H1 (cell line): ENCODE results near the gene DTNB. TPM values are rescaled to one million over a fixed set of nuclear protein-coding genes. Genes with fewer than 3 reads are reported as not detected.
A peak's percentile ranks its signal among the peaks of the same experiment; 100 is the strongest.

ENCODE experiments used
- CTCF ChIA-PET: fragments of 300-600 bp; sonication (Branson Sonifier 250); formaldehyde crosslinking; loops from one replicate; lab custom pipeline; 2021; ENCODE audit not compliant: partially characterized antibody; lab: Charles Lee
- POLR2A ChIA-PET: fragments of 300-600 bp; sonication (Branson Sonifier 250); formaldehyde crosslinking; loops from one replicate; lab custom pipeline; 2021; ENCODE audit warnings: inconsistent platforms; ENCODE audit not compliant: partially characterized antibody; lab: Charles Lee
- DNase-seq, 2 experiments: peaks; one replicate each; pipeline versions ENCODE4 v3.0.0 to v3.0.0-alpha.2; 2010 to 2022; ENCODE audit warnings: low spot score in 2 of 2, low read depth in 1 of 2, mixed read lengths in 1 of 2
- FAIRE-seq: peaks from 2 replicates; lab custom pipeline; 2011; peaks lifted over from hg19 to GRCh38; lab: Jason Lieb, UNC
- H2AFZ ChIP-seq: 2 replicates; pipeline ENCODE4 v1.8.1; 2012; ENCODE audit warnings: low read length, inconsistent platforms
- H2AK5ac ChIP-seq: 2 replicates; pipeline ENCODE4 v1.6.1; 2013; ENCODE audit warnings: low read depth, low read length
- H2BK120ac ChIP-seq: replicated peaks from 2 replicates; pipeline ENCODE3; 2013; ENCODE audit warnings: low read depth, low read length, inconsistent platforms
- H2BK12ac ChIP-seq: 2 replicates; pipeline ENCODE4 v1.6.1; 2013; ENCODE audit warnings: low read depth, low read length
- H2BK15ac ChIP-seq: 2 replicates; pipeline ENCODE4 v1.6.1; 2013; ENCODE audit warnings: low read length
- H2BK20ac ChIP-seq: 2 replicates; pipeline ENCODE4 v1.6.1; 2013; ENCODE audit warnings: low read length
- H2BK5ac ChIP-seq: 2 replicates; pipeline ENCODE4 v1.6.1; 2013; ENCODE audit warnings: low read depth, low read length
- H3K14ac ChIP-seq: 2 replicates; pipeline ENCODE4 v1.6.1; 2013; ENCODE audit warnings: inconsistent platforms; ENCODE audit not compliant: insufficient read length
- H3K18ac ChIP-seq: 2 replicates; pipeline ENCODE4 v1.6.1; 2013; ENCODE audit warnings: low read length; ENCODE audit errors: extremely low read depth
- H3K23ac ChIP-seq: 2 replicates; pipeline ENCODE4 v1.6.1; 2013; ENCODE audit warnings: inconsistent platforms; ENCODE audit not compliant: insufficient read length
- H3K23me2 ChIP-seq: 2 replicates; pipeline ENCODE4 v1.6.1; 2013; ENCODE audit warnings: low read depth, low read length
- H3K27ac ChIP-seq: 2 replicates; pipeline ENCODE4 v1.6.1; 2011; ENCODE audit warnings: low read depth, low read length, inconsistent platforms
- H3K27me3 ChIP-seq, 4 experiments: replicated peaks in 1 of 4; 1 replicate in 1 of 4; 2 replicates in 3 of 4; pipeline versions ENCODE4 v1.6.1 to v1.8.1; 2011 to 2013; ENCODE audit warnings: low read length in 3 of 4, mild to moderate bottlenecking in 3 of 4, inconsistent platforms in 2 of 4, mixed read lengths in 2 of 4, moderate library complexity in 1 of 4; ENCODE audit not compliant: control insufficient read depth in 3 of 4, insufficient read depth in 3 of 4; ENCODE audit errors: extremely low read depth in 1 of 4
- H3K36me3 ChIP-seq, 4 experiments: 2 replicates each; pipeline versions ENCODE4 v1.6.1 to v1.8.1; 2011 to 2013; ENCODE audit warnings: mild to moderate bottlenecking in 4 of 4, low read length in 3 of 4, moderate library complexity in 2 of 4, control low read depth in 1 of 4, inconsistent platforms in 1 of 4; ENCODE audit not compliant: insufficient read depth in 4 of 4, control insufficient read depth in 2 of 4
- H3K4ac ChIP-seq: replicated peaks from 2 replicates; pipeline ENCODE3; 2013; ENCODE audit warnings: low read length, low read depth, mixed read lengths, inconsistent platforms; ENCODE audit not compliant: insufficient read length
- H3K4me1 ChIP-seq, 4 experiments: replicated peaks in 1 of 4; 1 replicate in 1 of 4; 2 replicates in 3 of 4; pipeline versions ENCODE4 v1.6.1 to v1.8.1; 2011 to 2013; ENCODE audit warnings: low read length in 3 of 4, inconsistent platforms in 2 of 4, mixed read lengths in 1 of 4; ENCODE audit not compliant: insufficient read depth in 4 of 4, control insufficient read depth in 3 of 4
- H3K4me2 ChIP-seq, 2 experiments: 2 replicates each; pipeline versions ENCODE4 v1.6.1 to v1.8.1; 2011 to 2013; ENCODE audit warnings: low read depth in 2 of 2, low read length in 2 of 2, control low read depth in 1 of 2, inconsistent platforms in 1 of 2, mild to moderate bottlenecking in 1 of 2; ENCODE audit not compliant: insufficient read depth in 1 of 2
- H3K4me3 ChIP-seq, 4 experiments: fragments of 200-600, 300-600 bp in 1 of 4; sonication (generic), shearing (Covaris generic), sonication (Bioruptor Twin) in 1 of 4; 2 replicates each; pipeline versions ENCODE4 v1.5.1 to v1.8.1; 2011 to 2016; ENCODE audit warnings: low read length in 4 of 4, low read depth in 3 of 4, control low read depth in 2 of 4, inconsistent platforms in 2 of 4, mild to moderate bottlenecking in 2 of 4, mixed read lengths in 1 of 4, moderate library complexity in 1 of 4; ENCODE audit not compliant: insufficient read depth in 2 of 4; ENCODE audit errors: extremely low read depth in 1 of 4
- H3K56ac ChIP-seq: replicated peaks from 2 replicates; pipeline ENCODE3; 2013; ENCODE audit warnings: low read depth, mild to moderate bottlenecking, mixed read lengths, low read length, inconsistent platforms; ENCODE audit not compliant: insufficient read length
- H3K79me1 ChIP-seq: 2 replicates; pipeline ENCODE4 v1.6.1; 2013; ENCODE audit warnings: low read depth, low read length, control low read depth
- H3K79me2 ChIP-seq, 2 experiments: 2 replicates each; pipeline versions ENCODE4 v1.6.1 to v1.8.1; 2012 to 2013; ENCODE audit warnings: low read length in 2 of 2, mild to moderate bottlenecking in 2 of 2, inconsistent platforms in 1 of 2; ENCODE audit not compliant: insufficient read depth in 2 of 2, control insufficient read depth in 1 of 2
- H3K9ac ChIP-seq, 4 experiments: replicated peaks in 1 of 4; 1 replicate in 1 of 4; 2 replicates in 3 of 4; pipeline versions ENCODE4 v1.6.1 to v1.8.1; 2011 to 2013; ENCODE audit warnings: low read depth in 3 of 4, low read length in 3 of 4, control low read depth in 2 of 4, mild to moderate bottlenecking in 2 of 4, moderate library complexity in 2 of 4, inconsistent platforms in 1 of 4; ENCODE audit errors: extremely low read depth in 1 of 4
- H3K9me3 ChIP-seq, 2 experiments: 2 replicates each; pipeline versions ENCODE4 v1.6.1 to v1.8.1; 2012 to 2013; ENCODE audit warnings: mild to moderate bottlenecking in 2 of 2, moderate library complexity in 2 of 2, control low read depth in 1 of 2, inconsistent platforms in 1 of 2, low read depth in 1 of 2, low read length in 1 of 2, mixed read lengths in 1 of 2; ENCODE audit not compliant: insufficient read depth in 2 of 2
- H4K20me1 ChIP-seq, 2 experiments: replicated peaks in 1 of 2; 2 replicates each; pipeline versions ENCODE3 to v1.8.1; 2011 to 2013; ENCODE audit warnings: inconsistent platforms in 2 of 2, low read length in 2 of 2, mild to moderate bottlenecking in 1 of 2; ENCODE audit not compliant: insufficient read depth in 2 of 2, control insufficient read depth in 1 of 2
- H4K5ac ChIP-seq: 2 replicates; pipeline ENCODE4 v1.6.1; 2013; ENCODE audit warnings: low read length, low read depth, mixed read lengths, inconsistent platforms; ENCODE audit not compliant: insufficient read length
- H4K8ac ChIP-seq: 2 replicates; pipeline ENCODE4 v1.8.0; 2013; ENCODE audit warnings: mild to moderate bottlenecking, moderate library complexity, low read length, inconsistent platforms; ENCODE audit not compliant: insufficient read depth; ENCODE audit errors: extremely low read depth
- H4K91ac ChIP-seq: replicated peaks from 2 replicates; pipeline ENCODE3; 2013; ENCODE audit warnings: low read length, mixed read lengths, inconsistent platforms; ENCODE audit not compliant: insufficient read length
- BACH1 ChIP-seq: IDR thresholded peaks from 2 replicates; pipeline ENCODE4 v1.6.1; 2012; ENCODE audit warnings: low read length, improper control_type of control experiment
- CBX5 ChIP-seq: fragments of 300-800, 300-1000 bp; sonication (generic); IDR thresholded peaks from 2 replicates; pipeline ENCODE4 v1.7.1; 2016; ENCODE audit warnings: antibody characterized with exemption, low read length, low read depth
- CEBPB ChIP-seq: IDR thresholded peaks from 2 replicates; pipeline ENCODE4 v1.6.1; 2012; ENCODE audit warnings: low read depth, low read length
- CTCF ChIP-seq, 3 experiments: IDR thresholded peaks; 1 replicate in 2 of 3; 2 replicates in 1 of 3; pipeline versions ENCODE4 v1.5.1 to v1.6.1; 2011; ENCODE audit warnings: low read length in 3 of 3, mild to moderate bottlenecking in 3 of 3, inconsistent platforms in 2 of 3, low read depth in 1 of 3, moderate library complexity in 1 of 3; ENCODE audit not compliant: insufficient read depth in 1 of 3; ENCODE audit errors: control extremely low read depth in 1 of 3
- FOSL1 ChIP-seq: IDR thresholded peaks from 2 replicates; pipeline ENCODE4 v1.6.1; 2011; ENCODE audit warnings: mild to moderate bottlenecking, low read depth, low read length, moderate library complexity; ENCODE audit not compliant: insufficient read depth
- POU5F1 ChIP-seq: IDR thresholded peaks from 2 replicates; pipeline ENCODE4 v1.6.1; 2011; ENCODE audit warnings: low read depth, mild to moderate bottlenecking, low read length, moderate library complexity
- RAD21 ChIP-seq, 2 experiments: IDR thresholded peaks in 1 of 2; conservative IDR thresholded peaks in 1 of 2; 2 replicates each; pipeline ENCODE4 v1.6.1; 2011; ENCODE audit warnings: low read depth in 2 of 2, low read length in 2 of 2, improper control_type of control experiment in 1 of 2, inconsistent platforms in 1 of 2, mild to moderate bottlenecking in 1 of 2, moderate library complexity in 1 of 2
- SRF ChIP-seq: IDR thresholded peaks from 2 replicates; pipeline ENCODE4 v1.6.1; 2011; ENCODE audit warnings: mild to moderate bottlenecking, low read depth, low read length, moderate library complexity
- WGBS, 2 experiments: shearing (Covaris generic) in 1 of 2; methylation state at CpG; one replicate each; pipeline versions ENCODE4 v1.1.6 to v1.1.7; 2013 to 2015; ENCODE audit warnings: low lambda C conversion rate in 2 of 2, mixed read lengths in 2 of 2, inconsistent platforms in 1 of 2, low coverage in 1 of 2, missing lambda C conversion rate in 1 of 2; ENCODE audit not compliant: insufficient replicate concordance in 2 of 2, insufficient coverage in 1 of 2, insufficient read length in 1 of 2; ENCODE audit errors: extremely low coverage in 1 of 2, missing lambda C conversion rate in 1 of 2; 5-methylcytosine and 5-hydroxymethylcytosine counted together
- polyA plus RNA-seq, 7 experiments: library from polyadenylated mRNA; depleted of rRNA in 3 of 7; stranded (reverse) in 5 of 7; unstranded in 2 of 7; fragments of >200 nt in 5 of 7; fragments of 200-250 nt in 2 of 7; gene quantifications; 1 replicate in 5 of 7; 2 replicates in 1 of 7; 4 replicates in 1 of 7; pipeline versions ENCODE4 v1.2.1 to v1.2.3, GENCODE V29; 2011 to 2013; ENCODE audit warnings: missing spikeins in 2 of 7, mixed read lengths in 2 of 7
- total RNA-seq: library from RNA; stranded (reverse); fragmentation: NEBNext Ultra II Directional; extraction: Animal tissue kit (Norgen Biotek cat#: 25700); gene quantifications from 2 replicates; pipeline ENCODE4 v1.2.1, GENCODE V29; 2021
- TF ChIP-seq, protein P1 (sequence below): IDR thresholded peaks from 2 replicates; pipeline ENCODE4 v1.6.1; 2012; ENCODE audit warnings: low read length, inconsistent platforms

The DTNB gene
- total and polyA plus RNA-seq, 2 of the 8 experiments (the other 6 are each of a cell fraction or from before 2014, with no cell fraction given) = 39.6 to 49.5 TPM

GRCh38 chr2:25567406-25567805, 106.0 kb downstream of the DTNB start:
- no peaks in the 10 kb centered on the region for H3K79me2 ChIP-seq
- H3K4ac ChIP-seq = no peak overlapping the region
- H2BK20ac ChIP-seq = no peak overlapping the region
- H4K91ac ChIP-seq = no peak overlapping the region
- POLR2A ChIA-PET = no interaction called here
- no peak overlapping the region for H3K56ac ChIP-seq
- no peak overlapping the region for H3K9ac ChIP-seq
- no peaks in the 10 kb centered on the region for H3K9me3 ChIP-seq
- H3K23me2 ChIP-seq = no peaks in the 10 kb centered on the region
- H2AFZ ChIP-seq = no peak overlapping the region
- H2BK12ac ChIP-seq = no peak overlapping the region
- whole genome bisulfite sequencing, 2 experiments = 86% methylated on average over 1 of the region's 1 CpG; no CpG with 5 or more reads in 1 of the 2 experiments
- FAIRE-seq (no peak), DNase-seq (no peak)
- H2BK120ac ChIP-seq = no peak overlapping the region
- H3K14ac ChIP-seq = no peak overlapping the region
- H3K27ac ChIP-seq = no peak overlapping the region
- H2BK5ac ChIP-seq = no peak overlapping the region
- no peaks in the 10 kb centered on the region; a peak in 1 of 8 replicates for H3K36me3 ChIP-seq
- H4K8ac ChIP-seq = no peak overlapping the region
- TF ChIP-seq BACH1 = no peak
- TF ChIP-seq CBX5 = no peak
- no peak for TF ChIP-seq FOSL1
- TF ChIP-seq POU5F1 = no peak
- TF ChIP-seq CEBPB = no peak
- peak; percentile 49 to 58 for TF ChIP-seq RAD21 (IDR thresholded peaks at IDR 0.05 in 1 of 2, conservative IDR thresholded peaks at IDR 0.05 in 1 of 2; ENCODE audit: low read depth in 2 of 2, low read length in 2 of 2)
- TF ChIP-seq SRF = no peak
- peak in 1 of 3 experiments; percentile 39; a peak in 2 of 4 replicates for TF ChIP-seq CTCF (IDR thresholded peaks at IDR 0.05; ENCODE audit: control extremely low read depth in 1 of 3, insufficient read depth in 1 of 3, low read depth in 1 of 3, low read length in 3 of 3)
- TF ChIP-seq, protein P1, sequence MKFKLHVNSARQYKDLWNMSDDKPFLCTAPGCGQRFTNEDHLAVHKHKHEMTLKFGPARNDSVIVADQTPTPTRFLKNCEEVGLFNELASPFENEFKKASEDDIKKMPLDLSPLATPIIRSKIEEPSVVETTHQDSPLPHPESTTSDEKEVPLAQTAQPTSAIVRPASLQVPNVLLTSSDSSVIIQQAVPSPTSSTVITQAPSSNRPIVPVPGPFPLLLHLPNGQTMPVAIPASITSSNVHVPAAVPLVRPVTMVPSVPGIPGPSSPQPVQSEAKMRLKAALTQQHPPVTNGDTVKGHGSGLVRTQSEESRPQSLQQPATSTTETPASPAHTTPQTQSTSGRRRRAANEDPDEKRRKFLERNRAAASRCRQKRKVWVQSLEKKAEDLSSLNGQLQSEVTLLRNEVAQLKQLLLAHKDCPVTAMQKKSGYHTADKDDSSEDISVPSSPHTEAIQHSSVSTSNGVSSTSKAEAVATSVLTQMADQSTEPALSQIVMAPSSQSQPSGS = no peak
- H3K27me3 ChIP-seq = no peaks in the 10 kb centered on the region
- no peaks in the 10 kb centered on the region for H4K20me1 ChIP-seq
- H3K18ac ChIP-seq = no peak overlapping the region
- H4K5ac ChIP-seq = no peak overlapping the region
- no peaks in the 10 kb centered on the region for H3K4me1 ChIP-seq
- H3K4me3 ChIP-seq = no peak overlapping the region
- H3K4me2 ChIP-seq = no peak overlapping the region
- H2AK5ac ChIP-seq = no peak overlapping the region
- CTCF ChIA-PET = interaction anchor here (0.8 to 2.1 kb wide), 13 partner anchors 10 to 266 kb away, joined by 3 to 7 read pairs (median 3); no protein-coding TSS in a partner anchor
- no peak overlapping the region for H2BK15ac ChIP-seq
- no peaks in the 10 kb centered on the region for H3K79me1 ChIP-seq
- H3K23ac ChIP-seq = no peak overlapping the region
